ENCODE results near the gene ALKBH4.
"Not testable (repeated sequence)": the region's sequence is repeated elsewhere in the genome, so short reads cannot be mapped to it uniquely, and the experiment has no call there.

GRCh38 chr7:102474116-102474515 lies 9.5 kb upstream of the ALKBH4 start:
- TF ChIP-seq CHD1 (IDR thresholded peaks at IDR 0.05; ENCODE audit: low read depth, low read length); POLR2A (IDR thresholded peaks at IDR 0.05; ENCODE audit: low read depth, low read length); ELK1 (IDR thresholded peaks at IDR 0.05; ENCODE audit: borderline replicate concordance, low read depth, low read length); RCOR1 (IDR thresholded peaks at IDR 0.05; ENCODE audit: insufficient replicate concordance, low read length); RAD21 (IDR thresholded peaks at IDR 0.05; ENCODE audit: low read length); CEBPB (IDR thresholded peaks at IDR 0.05; ENCODE audit: low read depth, low read length); SMC3 (IDR thresholded peaks at IDR 0.05; ENCODE audit: low read depth, low read length); MAFK (IDR thresholded peaks at IDR 0.05; ENCODE audit: low read depth, low read length); MAZ (IDR thresholded peaks at IDR 0.05; ENCODE audit: borderline replicate concordance, low read depth, low read length); MXI1 (IDR thresholded peaks at IDR 0.05; ENCODE audit: borderline replicate concordance, low read depth, low read length): not testable (repeated sequence)
- TF ChIP-seq, protein P1, sequence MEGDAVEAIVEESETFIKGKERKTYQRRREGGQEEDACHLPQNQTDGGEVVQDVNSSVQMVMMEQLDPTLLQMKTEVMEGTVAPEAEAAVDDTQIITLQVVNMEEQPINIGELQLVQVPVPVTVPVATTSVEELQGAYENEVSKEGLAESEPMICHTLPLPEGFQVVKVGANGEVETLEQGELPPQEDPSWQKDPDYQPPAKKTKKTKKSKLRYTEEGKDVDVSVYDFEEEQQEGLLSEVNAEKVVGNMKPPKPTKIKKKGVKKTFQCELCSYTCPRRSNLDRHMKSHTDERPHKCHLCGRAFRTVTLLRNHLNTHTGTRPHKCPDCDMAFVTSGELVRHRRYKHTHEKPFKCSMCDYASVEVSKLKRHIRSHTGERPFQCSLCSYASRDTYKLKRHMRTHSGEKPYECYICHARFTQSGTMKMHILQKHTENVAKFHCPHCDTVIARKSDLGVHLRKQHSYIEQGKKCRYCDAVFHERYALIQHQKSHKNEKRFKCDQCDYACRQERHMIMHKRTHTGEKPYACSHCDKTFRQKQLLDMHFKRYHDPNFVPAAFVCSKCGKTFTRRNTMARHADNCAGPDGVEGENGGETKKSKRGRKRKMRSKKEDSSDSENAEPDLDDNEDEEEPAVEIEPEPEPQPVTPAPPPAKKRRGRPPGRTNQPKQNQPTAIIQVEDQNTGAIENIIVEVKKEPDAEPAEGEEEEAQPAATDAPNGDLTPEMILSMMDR (conservative IDR thresholded peaks at IDR 0.05; ENCODE audit: low read depth, low read length): not testable (repeated sequence)
